Stimulated activated CD8-positive, alpha-beta memory T cell treated with anti-CD3 and anti-CD28 coated beads, Interleukin-12 subunit alpha, Interleukin-12 subunit beta, amount 100 ng/mL, for 4 hours (primary cell): ENCODE data around the gene NLRC3.
A peak's percentile ranks its signal among the peaks of the same experiment; 100 is the strongest.
"Not testable (repeated sequence)": the region's sequence is repeated elsewhere in the genome, so short reads cannot be mapped to it uniquely, and the experiment has no call there.

Experiments
- DNase-seq: peaks from one replicate; pipeline ENCODE4 v3.0.0-alpha.2; 2020; ENCODE audit warnings: low read depth

Gene NLRC3, protein sequence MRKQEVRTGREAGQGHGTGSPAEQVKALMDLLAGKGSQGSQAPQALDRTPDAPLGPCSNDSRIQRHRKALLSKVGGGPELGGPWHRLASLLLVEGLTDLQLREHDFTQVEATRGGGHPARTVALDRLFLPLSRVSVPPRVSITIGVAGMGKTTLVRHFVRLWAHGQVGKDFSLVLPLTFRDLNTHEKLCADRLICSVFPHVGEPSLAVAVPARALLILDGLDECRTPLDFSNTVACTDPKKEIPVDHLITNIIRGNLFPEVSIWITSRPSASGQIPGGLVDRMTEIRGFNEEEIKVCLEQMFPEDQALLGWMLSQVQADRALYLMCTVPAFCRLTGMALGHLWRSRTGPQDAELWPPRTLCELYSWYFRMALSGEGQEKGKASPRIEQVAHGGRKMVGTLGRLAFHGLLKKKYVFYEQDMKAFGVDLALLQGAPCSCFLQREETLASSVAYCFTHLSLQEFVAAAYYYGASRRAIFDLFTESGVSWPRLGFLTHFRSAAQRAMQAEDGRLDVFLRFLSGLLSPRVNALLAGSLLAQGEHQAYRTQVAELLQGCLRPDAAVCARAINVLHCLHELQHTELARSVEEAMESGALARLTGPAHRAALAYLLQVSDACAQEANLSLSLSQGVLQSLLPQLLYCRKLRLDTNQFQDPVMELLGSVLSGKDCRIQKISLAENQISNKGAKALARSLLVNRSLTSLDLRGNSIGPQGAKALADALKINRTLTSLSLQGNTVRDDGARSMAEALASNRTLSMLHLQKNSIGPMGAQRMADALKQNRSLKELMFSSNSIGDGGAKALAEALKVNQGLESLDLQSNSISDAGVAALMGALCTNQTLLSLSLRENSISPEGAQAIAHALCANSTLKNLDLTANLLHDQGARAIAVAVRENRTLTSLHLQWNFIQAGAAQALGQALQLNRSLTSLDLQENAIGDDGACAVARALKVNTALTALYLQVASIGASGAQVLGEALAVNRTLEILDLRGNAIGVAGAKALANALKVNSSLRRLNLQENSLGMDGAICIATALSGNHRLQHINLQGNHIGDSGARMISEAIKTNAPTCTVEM

DNA sequence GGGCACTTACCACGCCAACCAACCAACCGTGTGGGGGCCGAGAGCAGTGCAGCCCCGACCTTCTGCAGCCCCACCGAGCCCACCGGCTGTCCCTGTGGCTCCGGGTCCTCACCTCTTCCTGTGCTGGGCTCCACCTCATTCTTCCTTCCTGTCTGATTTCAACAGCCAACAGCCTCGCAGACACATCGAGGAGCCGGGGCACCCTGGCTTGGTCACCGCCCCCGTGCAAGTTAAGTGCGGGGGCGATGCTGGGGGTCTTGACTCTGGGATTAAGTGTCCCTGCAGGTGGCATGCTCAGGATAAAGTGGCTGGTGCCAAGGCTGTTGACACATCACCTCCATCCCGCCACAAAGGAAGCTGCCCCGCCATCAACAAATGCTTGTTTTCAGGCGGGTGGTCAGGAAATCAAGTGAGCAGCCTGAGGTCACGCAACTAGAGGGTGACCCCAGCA lies at the start of gene NLRC3:
TSS of gene NLRC3 (minus strand) at position 102 of the 451 bp plus-strand sequence. CDS start 12,367 bp downstream, outside the sequence.
- DNase-seq: peak; percentile 21

- DNase-seq: no peak
Measured at GRCh38 chr16:3625911-3626732, 48.9 kb upstream of the NLRC3 start.

- DNase-seq: no peak
Measured at GRCh38 chr16:3625331-3625730, 48.1 kb upstream of the NLRC3 start.

DNA sequence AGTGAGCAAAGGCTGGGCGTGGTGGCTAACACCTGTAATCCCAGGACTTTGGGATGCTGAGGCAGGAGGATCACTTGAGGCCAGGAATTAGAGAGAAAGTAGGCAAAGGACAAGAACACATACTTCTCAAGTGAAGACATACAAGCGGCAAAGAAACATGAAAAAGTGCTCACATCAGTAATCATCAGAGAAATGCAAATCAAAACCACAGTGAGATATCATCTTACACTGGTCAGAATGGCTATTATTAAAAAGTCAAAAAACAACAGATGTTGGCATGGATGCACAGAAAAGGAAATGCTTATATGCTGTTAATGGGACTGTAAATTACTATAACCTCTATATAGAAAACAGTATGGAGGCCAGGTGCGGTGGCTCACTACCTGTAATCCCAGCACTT lies 46.4 kb upstream of the NLRC3 start:
- no peak for DNase-seq

DNA sequence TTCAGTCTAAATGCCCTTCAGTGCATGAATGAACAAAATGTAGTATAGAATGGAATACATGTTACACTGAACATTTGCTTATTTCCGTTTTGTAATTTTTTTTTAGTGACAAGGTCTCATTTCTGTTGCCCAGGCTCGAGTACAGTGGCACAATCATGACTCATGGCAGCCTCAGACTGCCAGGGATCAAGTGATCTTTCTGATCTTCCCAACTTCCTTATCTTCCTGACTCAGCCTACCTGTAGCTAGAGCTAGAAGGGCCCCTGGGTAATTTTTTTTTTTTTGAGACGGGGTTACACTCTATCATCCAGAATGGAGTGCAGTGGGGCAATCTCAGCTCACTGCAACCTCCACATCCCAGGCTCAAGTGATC lies 41.6 kb upstream of the NLRC3 start:
- DNase-seq: no peak

GRCh38 chr16:3612510-3613466 lies 35.6 kb upstream of the NLRC3 start:
- no peak for DNase-seq

GRCh38 chr16:3611146-3611975 lies 34.2 kb upstream of the NLRC3 start, which contains the start of gene SLX4:
Gene SLX4, minus strand, starts transcription at chr16:3611606. Its CDS starts 2,642 bp downstream, at chr16:3608964.
- DNase-seq: peak; percentile 85

DNA sequence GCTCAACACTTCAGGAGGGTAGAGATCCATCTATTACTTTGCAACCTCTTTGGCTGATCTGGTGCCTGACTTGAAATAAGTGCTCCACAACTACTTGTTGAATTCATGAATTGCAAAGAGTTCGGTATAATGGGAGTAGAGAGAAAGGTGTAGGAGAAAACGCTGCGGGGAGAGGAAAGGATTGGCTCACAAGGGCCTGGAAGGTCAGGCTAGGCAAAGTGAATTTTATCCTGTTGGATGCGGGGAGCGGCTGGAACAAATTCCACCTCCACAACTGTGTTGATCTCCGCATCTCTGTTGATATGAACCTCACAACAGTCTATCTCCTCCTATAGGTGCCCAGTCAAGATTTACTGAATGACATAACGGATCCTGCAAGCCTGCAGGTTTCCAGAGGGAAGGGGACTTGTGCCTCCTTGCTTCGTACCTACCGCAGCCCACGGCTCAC lies 33.5 kb upstream of the NLRC3 start:
- DNase-seq: no peak

- no peak for DNase-seq
Measured at GRCh38 chr16:3609895-3610697, 32.9 kb upstream of the NLRC3 start.

DNA sequence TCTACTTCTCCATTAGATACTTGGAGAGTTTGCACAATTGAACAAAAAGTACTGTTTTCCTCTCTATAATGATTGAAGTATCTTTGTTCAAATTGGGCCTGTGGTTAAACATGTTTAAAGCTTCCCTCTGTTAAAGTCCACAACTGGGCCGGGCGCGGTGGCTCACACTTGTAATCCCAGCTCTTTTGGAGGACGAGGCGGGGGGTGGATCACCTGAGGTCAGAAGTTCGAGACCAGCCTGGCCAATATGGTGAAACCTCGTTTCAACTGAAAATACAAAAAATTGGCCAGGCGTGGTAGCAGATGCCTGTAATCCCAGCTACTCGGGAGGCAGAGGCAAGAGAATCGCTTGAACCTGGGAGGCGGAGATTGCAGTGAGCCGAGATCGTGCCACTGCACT lies 31.8 kb upstream of the NLRC3 start:
- DNase-seq: not testable (repeated sequence)

GRCh38 chr16:3608069-3608468 lies 30.9 kb upstream of the NLRC3 start:
- DNase-seq: no peak

GRCh38 chr16:3607634-3608033 lies 30.4 kb upstream of the NLRC3 start:
- DNase-seq: no peak

DNA sequence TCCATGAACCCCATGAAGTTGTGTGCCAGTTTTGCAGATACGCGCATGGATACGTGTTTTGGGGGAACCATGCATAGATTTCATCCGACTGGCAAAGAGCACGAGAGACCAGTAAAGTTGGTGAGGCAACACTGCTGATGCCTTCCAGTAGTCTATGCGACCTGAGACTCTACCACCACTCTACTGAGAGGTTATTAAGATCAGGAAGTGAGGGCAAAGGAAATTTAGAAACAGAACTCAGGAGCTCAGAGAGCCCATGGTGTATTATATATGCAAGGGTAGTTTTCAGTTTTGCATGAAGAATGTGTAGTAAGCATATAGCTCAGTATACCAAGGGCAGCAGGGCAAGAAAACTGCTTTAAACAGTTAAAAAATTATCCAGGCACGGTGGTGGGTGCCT lies 30.0 kb upstream of the NLRC3 start:
- no peak for DNase-seq

GRCh38 chr16:3606441-3606840 lies 29.2 kb upstream of the NLRC3 start:
- DNase-seq: no peak

- no peak for DNase-seq
Measured at GRCh38 chr16:3602320-3602653, 25.1 kb upstream of the NLRC3 start.

DNA sequence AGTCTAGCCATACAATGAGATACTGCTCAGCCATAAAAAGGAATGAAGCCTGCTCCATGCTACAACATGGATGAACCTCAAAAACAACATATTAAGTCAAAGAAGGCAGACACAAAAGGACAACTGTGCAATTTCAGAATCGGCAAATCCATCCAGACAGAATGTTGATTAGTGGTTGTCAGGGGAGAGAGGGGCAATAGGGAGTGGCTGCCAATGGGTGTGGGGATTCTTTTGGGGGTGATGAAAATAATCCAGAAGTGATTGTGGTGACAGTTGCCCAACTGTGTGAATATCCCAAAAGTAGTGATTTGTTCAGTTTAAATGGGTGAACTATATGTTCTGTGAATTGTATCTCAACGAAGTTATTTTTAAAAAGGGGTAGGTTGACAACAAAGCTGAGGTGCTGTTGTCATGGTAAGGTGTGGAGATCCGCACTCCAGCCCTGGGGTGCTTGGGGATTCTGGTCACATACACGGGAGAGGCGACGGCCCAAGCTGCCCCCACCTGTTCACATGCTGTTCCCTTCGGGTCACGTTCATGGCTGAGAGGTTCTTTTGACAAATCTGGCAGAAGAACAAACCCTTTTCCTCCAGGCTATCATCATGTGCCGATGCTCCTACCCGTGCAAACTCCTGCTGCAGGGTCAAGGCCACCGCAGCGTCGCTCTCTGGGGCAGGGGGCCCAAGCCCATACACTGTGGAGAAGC lies 24.6 kb upstream of the NLRC3 start:
- no peak for DNase-seq

- no peak for DNase-seq
Measured at GRCh38 chr16:3599922-3600321, 22.7 kb upstream of the NLRC3 start.

DNA sequence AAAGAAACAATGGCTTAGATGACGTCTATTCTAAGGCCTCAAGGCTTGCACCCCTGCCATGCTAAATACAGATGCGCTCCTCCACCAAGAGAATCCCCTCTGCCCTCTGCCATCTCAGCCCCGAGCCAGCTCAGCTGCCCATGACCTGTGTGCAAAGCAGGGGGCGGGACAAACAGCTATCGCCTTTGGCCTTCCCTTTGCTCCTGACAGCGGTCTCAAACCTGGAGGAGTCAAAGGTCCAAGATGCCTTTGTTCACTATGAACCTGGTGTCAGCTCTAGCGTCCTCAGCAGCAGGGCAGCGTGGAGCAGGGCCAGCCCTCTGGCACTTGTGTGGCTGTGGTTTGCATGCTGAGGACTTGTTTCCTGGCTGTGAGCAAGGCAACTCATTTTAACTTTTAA lies 21.9 kb upstream of the NLRC3 start:
- DNase-seq: no peak
